Left ventricle myocardium inferior (tissue), 1 donor: Measurements from ENCODE around the gene FAM110C. TPM values are rescaled to one million over a fixed set of nuclear protein-coding genes. Genes with fewer than 3 reads are reported as not detected.
A peak's percentile ranks its signal among the peaks of the same experiment; 100 is the strongest.

ENCODE experiments used
- DNase-seq: peaks from one replicate; pipeline ENCODE4 v3.0.0-alpha.2; 2020
- H3K27ac ChIP-seq: fragments of 200-600 bp; replicated peaks from 2 replicates; pipeline ENCODE4 v1.8.0; 2021
- H3K27me3 ChIP-seq: fragments of 200-600 bp; 2 replicates; pipeline ENCODE4 v1.8.0; 2021; ENCODE audit warnings: low read depth
- H3K36me3 ChIP-seq: fragments of 200-600 bp; 2 replicates; pipeline ENCODE4 v1.8.0; 2021
- H3K4me1 ChIP-seq: fragments of 200-600 bp; 2 replicates; pipeline ENCODE4 v1.8.0; 2021
- H3K4me3 ChIP-seq: fragments of 200-600 bp; 2 replicates; pipeline ENCODE4 v1.8.0; 2021; ENCODE audit warnings: mild to moderate bottlenecking, moderate library complexity
- H3K9me3 ChIP-seq: fragments of 200-600 bp; replicated peaks from 2 replicates; pipeline ENCODE4 v1.8.0; 2021
- CTCF ChIP-seq: fragments of 200-600 bp; IDR thresholded peaks from 2 replicates; pipeline ENCODE4 v1.8.0; 2021; ENCODE audit warnings: antibody characterized with exemption, mild to moderate bottlenecking, borderline replicate concordance
- intact Hi-C: fragments of 100-400 bp; cut with micrococcal nuclease; formaldehyde crosslinking; loops from one replicate; pipeline ENCODE4 v1.11.0; 2022
- total RNA-seq: library from RNA; stranded (reverse); fragmentation: NEBNext Ultra II Directional; extraction: Animal tissue kit (Norgen Biotek cat#: 25700); gene quantifications from one replicate; pipeline ENCODE4 v1.2.1, GENCODE V29; 2021
- donor health status: DM: no; HTN: yes; CAD: no; lungs with severe emphysema.

Gene FAM110C
- total RNA-seq, 1 donor from 2014 or later = 3.3 TPM

- no peak for TF ChIP-seq CTCF
- intact Hi-C loops = no loop called here
- DNase-seq = no peak
These were observed 20.5 kb upstream of the FAM110C start for GRCh38 chr2:66853-67252.

GRCh38 chr2:65121-65520 is 18.8 kb upstream of the FAM110C start:
- no peak for TF ChIP-seq CTCF
- H3K36me3 ChIP-seq = no peaks in the 10 kb centered on the region

More at GRCh38 chr2:66853-67252, 20.5 kb upstream of the FAM110C start:
- Histone ChIP-seq H3K9me3 (no peaks in the 10 kb centered on the region), H3K36me3 (no peaks in the 10 kb centered on the region), H3K4me3 (no peak overlapping the region), H3K27me3 (peaks cover 22% of the 10 kb centered on the region), H3K27ac (no peak overlapping the region), H3K4me1 (no peaks in the 10 kb centered on the region)

GRCh38 chr2:55587-56448 is 9.5 kb upstream of the FAM110C start:
- Histone ChIP-seq H3K27me3 (peaks cover 8% of the 10 kb centered on the region), H3K27ac (no peak overlapping the region), H3K4me1 (no peaks in the 10 kb centered on the region), H3K4me3 (no peak overlapping the region), H3K36me3 (no peaks in the 10 kb centered on the region), H3K9me3 (peaks cover 28% of the 10 kb centered on the region)
- no peak for TF ChIP-seq CTCF
- no peak for DNase-seq
- intact Hi-C loops = no loop called here

More at GRCh38 chr2:65121-65520, 18.8 kb upstream of the FAM110C start:
- Histone ChIP-seq H3K4me3 (no peak overlapping the region), H3K27ac (no peak overlapping the region), H3K9me3 (no peaks in the 10 kb centered on the region), H3K4me1 (no peaks in the 10 kb centered on the region), H3K27me3 (peaks cover 28% of the 10 kb centered on the region)
- intact Hi-C loops = no loop called here
- no peak for DNase-seq

- Histone ChIP-seq H3K4me1 (peaks cover 12% of the 10 kb centered on the region), H3K27ac (no peak overlapping the region), H3K36me3 (no peaks in the 10 kb centered on the region), H3K9me3 (no peaks in the 10 kb centered on the region), H3K27me3 (peaks cover 37% of the 10 kb centered on the region), H3K4me3 (no peak overlapping the region)
- DNase-seq = no peak
- no peak for TF ChIP-seq CTCF
- intact Hi-C loops = no loop called here
These were observed 5.3 kb upstream of the FAM110C start for GRCh38 chr2:51613-52012.

- peak overlapping the region; percentile 87 for H3K27ac ChIP-seq
- no peaks in the 10 kb centered on the region for H3K9me3 ChIP-seq
- H3K27me3 ChIP-seq = peaks cover 68% of the 10 kb centered on the region
- intact Hi-C loops = no loop called here
- no peak for DNase-seq
- TF ChIP-seq CTCF = no peak
- peak overlapping the region; percentile 72 for H3K4me3 ChIP-seq
- H3K36me3 ChIP-seq = no peaks in the 10 kb centered on the region
- H3K4me1 ChIP-seq = peaks cover 30% of the 10 kb centered on the region
These were observed 1.4 kb upstream of the FAM110C start for GRCh38 chr2:47737-48136.
